SK-N-SH (cell line): Measurements from ENCODE around the gene TULP1. TPM values are rescaled to one million over a fixed set of nuclear protein-coding genes. Genes with fewer than 3 reads are reported as not detected.

Experiments used
- CTCF ChIA-PET: fragments of 300-600, 350-600 bp; formaldehyde crosslinking; extraction: SDS; loops from one replicate; lab custom pipeline; 2021; lab: Yijun Ruan, JAX
- POLR2A ChIA-PET: fragments of 350-600 bp; sonication (Branson Sonifier 250); formaldehyde crosslinking; extraction: SDS; loops from one replicate; lab custom pipeline; 2020; ENCODE audit warnings: antibody characterized with exemption, inconsistent platforms; lab: Yijun Ruan, JAX
- DNase-seq: peaks from one replicate; pipeline ENCODE4 v3.0.0; 2012
- H2AFZ ChIP-seq: fragments of 200-600 bp; sonication (generic); 2 replicates; pipeline ENCODE4 v1.8.1; 2016; ENCODE audit warnings: antibody characterized with exemption, mild to moderate bottlenecking, low read depth
- H3F3A ChIP-seq: fragments of 200-600 bp; sonication (generic); replicated peaks from 2 replicates; pipeline ENCODE3; 2016; ENCODE audit warnings: antibody characterized with exemption, mild to moderate bottlenecking; ENCODE audit not compliant: insufficient read depth
- H3K27ac ChIP-seq, 2 experiments: fragments of 200-500 bp in 1 of 2; fragments of 200-600 bp in 1 of 2; sonication (Bioruptor generic) in 1 of 2; sonication (generic), shearing (Covaris generic) in 1 of 2; 2 replicates each; pipeline versions ENCODE4 v1.5.1 to v1.6.1; 2014 to 2016; ENCODE audit warnings: low read depth in 2 of 2, inconsistent platforms in 1 of 2, low read length in 1 of 2, mild to moderate bottlenecking in 1 of 2, mixed read lengths in 1 of 2
- H3K27me3 ChIP-seq: fragments of 200-600 bp; sonication (generic), shearing (Covaris generic); 2 replicates; pipeline ENCODE4 v1.6.1; 2016; ENCODE audit warnings: mixed run types; ENCODE audit not compliant: insufficient read depth
- H3K36me3 ChIP-seq, 2 experiments: fragments of 200-500 bp in 1 of 2; fragments of 200-600 bp in 1 of 2; sonication (Bioruptor generic) in 1 of 2; sonication (generic) in 1 of 2; replicated peaks in 1 of 2; 2 replicates each; pipeline versions ENCODE3 to v1.5.1; 2014 to 2016; ENCODE audit warnings: low read length in 1 of 2, mild to moderate bottlenecking in 1 of 2; ENCODE audit not compliant: insufficient read depth in 2 of 2, control insufficient read depth in 1 of 2
- H3K4me1 ChIP-seq, 2 experiments: fragments of 200-500 bp in 1 of 2; fragments of 200-600 bp in 1 of 2; sonication (Bioruptor generic) in 1 of 2; sonication (generic), shearing (Covaris generic) in 1 of 2; 2 replicates each; pipeline versions ENCODE4 v1.5.1 to v1.6.1; 2014 to 2016; ENCODE audit warnings: low read depth in 1 of 2, low read length in 1 of 2, mixed run types in 1 of 2; ENCODE audit not compliant: insufficient read depth in 2 of 2, control insufficient read depth in 1 of 2
- H3K4me2 ChIP-seq: fragments of 200-600 bp; sonication (generic), shearing (Covaris generic); 2 replicates; pipeline ENCODE4 v1.6.1; 2017; ENCODE audit warnings: mixed run types
- H3K4me3 ChIP-seq, 2 experiments: fragments of 200-500 bp in 1 of 2; fragments of 200-600 bp in 1 of 2; sonication (Bioruptor generic) in 1 of 2; sonication (generic), shearing (Covaris generic) in 1 of 2; 2 replicates each; pipeline versions ENCODE4 v1.5.1 to v1.8.1; 2014 to 2016; ENCODE audit warnings: low read depth in 2 of 2, inconsistent platforms in 1 of 2, low read length in 1 of 2, mild to moderate bottlenecking in 1 of 2, mixed read lengths in 1 of 2, moderate library complexity in 1 of 2
- H3K79me2 ChIP-seq: fragments of 200-600 bp; sonication (generic); 2 replicates; pipeline ENCODE4 v1.8.1; 2017; ENCODE audit warnings: mild to moderate bottlenecking; ENCODE audit not compliant: insufficient read depth
- H3K9ac ChIP-seq: fragments of 200-600 bp; sonication (generic); 2 replicates; pipeline ENCODE4 v1.6.1; 2017; ENCODE audit warnings: mixed run types
- H3K9me2 ChIP-seq: fragments of 200-600 bp; sonication (generic); 2 replicates; pipeline ENCODE4 v1.6.1; 2017; ENCODE audit warnings: mixed run types
- H3K9me3 ChIP-seq: fragments of 200-600 bp; sonication (generic); 2 replicates; pipeline ENCODE4 v1.6.1; 2017; ENCODE audit warnings: mixed run types, mild to moderate bottlenecking, moderate library complexity
- H4K20me1 ChIP-seq: fragments of 200-600 bp; sonication (generic); 2 replicates; pipeline ENCODE4 v1.6.1; 2017; ENCODE audit warnings: mild to moderate bottlenecking, mixed run types; ENCODE audit not compliant: insufficient read depth
- EZH2phosphoT487 ChIP-seq: fragments of 200-600 bp; sonication (generic); IDR thresholded peaks from 2 replicates; pipeline ENCODE4 v1.6.1; 2017; ENCODE audit warnings: low read depth, mixed run types, mild to moderate bottlenecking, antibody characterized with exemption, moderate library complexity, borderline replicate concordance
- GABPA ChIP-seq: IDR thresholded peaks from 2 replicates; pipeline ENCODE4 v1.4.0; 2012; ENCODE audit warnings: low read depth, mild to moderate bottlenecking
- GATA2 ChIP-seq: sonication (generic); formaldehyde crosslinking; IDR thresholded peaks from 2 replicates; pipeline ENCODE4 v1.5.0; 2020; ENCODE audit warnings: mild to moderate bottlenecking, missing genetic modification reagents
- JUND ChIP-seq: IDR thresholded peaks from 2 replicates; pipeline ENCODE4 v1.4.0; 2012
- MAX ChIP-seq: IDR thresholded peaks from 2 replicates; pipeline ENCODE4 v1.4.0; 2012; ENCODE audit warnings: low read depth
- MXI1 ChIP-seq: IDR thresholded peaks from 2 replicates; pipeline ENCODE4 v1.6.1; 2012; ENCODE audit warnings: mild to moderate bottlenecking, low read depth, low read length, improper control_type of control experiment
- SMC3 ChIP-seq: IDR thresholded peaks from 2 replicates; pipeline ENCODE4 v1.6.1; 2012; ENCODE audit warnings: low read depth, low read length, improper control_type of control experiment
- WGBS: methylation state at CpG from one replicate; pipeline ENCODE4 v1.1.6; 2017; ENCODE audit warnings: low lambda C conversion rate; 5-methylcytosine and 5-hydroxymethylcytosine counted together
- polyA plus RNA-seq, 3 experiments: library from polyadenylated mRNA; depleted of rRNA; stranded (reverse); fragments of >200 nt; gene quantifications; 2 replicates each; pipeline ENCODE4 v1.2.3, GENCODE V29; 2012

TULP1 gene
- polyA plus RNA-seq, 1 of the 3 experiments (the other 2 are of a cell fraction) = not detected

- Histone ChIP-seq H3K4me2 (no peak overlapping the region), H3K4me3 (no peak overlapping the region), H4K20me1 (no peaks in the 10 kb centered on the region), H2AFZ (no peak overlapping the region), H3K36me3 (peaks cover 0 to 7% of the 10 kb centered on the region in 2 experiments), H3K27ac (no peak overlapping the region), H3K9ac (no peak overlapping the region), H3K79me2 (peaks cover 4% of the 10 kb centered on the region; the same call in 1 of the 2 replicates), H3K4me1 (peaks cover 0 to 17% of the 10 kb centered on the region in 2 experiments; a peak in 2 of 4 replicates), H3K27me3 (no peaks in the 10 kb centered on the region), H3F3A (no peaks in the 10 kb centered on the region), H3K9me3 (no peaks in the 10 kb centered on the region), H3K9me2 (no peaks in the 10 kb centered on the region)
- TF ChIP-seq GATA2 (CRISPR knock-in tag) = no peak
- no peak for TF ChIP-seq SMC3
- TF ChIP-seq GABPA = no peak
- WGBS = 93% methylated on average over 9 of the region's 9 CpGs
- ChIA-PET CTCF (interaction anchor here (1.3 to 9.0 kb wide), 4 partner anchors 12 to 282 kb away, joined by 4 to 102 read pairs (median 8); partner anchors contain the start of genes ARMC12, DEF6, PPARD and RPL10A), POLR2A (no interaction called here)
- DNase-seq = no peak
These were observed 58.1 kb downstream of the TULP1 start for GRCh38 chr6:35454391-35455110.

GRCh38 chr6:35453236-35453635, 59.5 kb downstream of the TULP1 start:
- no peak overlapping the region; a peak in 1 of 4 replicates for H3K27ac ChIP-seq
- CTCF ChIA-PET = interaction anchor here (0.7 to 9.0 kb wide), 6 partner anchors 14 to 159 kb away, joined by 3 to 186 read pairs (median 4); partner anchors contain the start of genes PPARD and RPL10A

More at GRCh38 chr6:35453236-35453635, 59.5 kb downstream of the TULP1 start:
- no peaks in the 10 kb centered on the region for H3K9me3 ChIP-seq
- H3F3A ChIP-seq = no peaks in the 10 kb centered on the region
- H3K4me1 ChIP-seq = peaks cover 0 to 17% of the 10 kb centered on the region in 2 experiments; a peak in 2 of 4 replicates
- H3K9ac ChIP-seq = peak overlapping the region; percentile 63; the same call in 1 of the 2 replicates
- peak overlapping the region; percentile 61; the same call in 1 of the 2 replicates for H2AFZ ChIP-seq
- no peaks in the 10 kb centered on the region for H4K20me1 ChIP-seq
- peaks cover 4% of the 10 kb centered on the region; the same call in 1 of the 2 replicates for H3K79me2 ChIP-seq
- TF ChIP-seq JUND (no peak), MXI1 (peak; percentile 33; the same call in 1 of the 2 replicates), MAX (0 out of 2 replicates have a peak, but pooled peaks have one; percentile 17), EZH2phosphoT487 (no peak)
- DNase-seq = no peak
- H3K4me3 ChIP-seq = peak overlapping the region; percentile 64 to 70
- H3K9me2 ChIP-seq = no peaks in the 10 kb centered on the region
- peaks cover 0 to 4% of the 10 kb centered on the region in 2 experiments for H3K36me3 ChIP-seq
- no peaks in the 10 kb centered on the region for H3K27me3 ChIP-seq
- H3K4me2 ChIP-seq = peak overlapping the region; percentile 90
- WGBS = 29% methylated on average over 3 of the region's 3 CpGs
- POLR2A ChIA-PET = no interaction called here
